SJSA1 (cell line): ENCODE results near the gene IL15RA. TPM values are rescaled to one million over a fixed set of nuclear protein-coding genes. Genes with fewer than 3 reads are reported as not detected.
"Not testable (repeated sequence)": the region's sequence is repeated elsewhere in the genome, so short reads cannot be mapped to it uniquely, and the experiment has no call there.

ENCODE experiments used
- DNase-seq, 2 experiments: peaks; one replicate each; pipeline ENCODE4 v3.0.0-alpha.2; 2015 to 2020; ENCODE audit warnings: low spot score in 2 of 2, low read depth in 1 of 2
- H3K27ac ChIP-seq: fragments of 250-450 bp; sonication (Bioruptor Pico); 2 replicates; pipeline ENCODE4 v1.5.1; 2020; ENCODE audit warnings: mild to moderate bottlenecking, moderate library complexity
- H3K27me3 ChIP-seq: fragments of 250-450 bp; sonication (Bioruptor Pico); replicated peaks from 2 replicates; pipeline ENCODE4 v1.5.1; 2020; ENCODE audit warnings: mild to moderate bottlenecking, moderate library complexity
- H3K36me3 ChIP-seq: fragments of 250-450 bp; sonication (Bioruptor Pico); 2 replicates; pipeline ENCODE4 v1.5.1; 2020; ENCODE audit warnings: mild to moderate bottlenecking
- H3K4me1 ChIP-seq: fragments of 250-450 bp; sonication (Bioruptor Pico); replicated peaks from 2 replicates; pipeline ENCODE4 v1.6.1; 2021; ENCODE audit warnings: mild to moderate bottlenecking
- H3K4me3 ChIP-seq: fragments of 250-450 bp; sonication (Bioruptor Pico); 2 replicates; pipeline ENCODE4 v1.5.1; 2020; ENCODE audit warnings: mild to moderate bottlenecking
- H3K9me3 ChIP-seq: fragments of 250-450 bp; sonication (Bioruptor Pico); replicated peaks from 2 replicates; pipeline ENCODE4 v1.5.1; 2020; ENCODE audit warnings: mild to moderate bottlenecking
- total RNA-seq: library from RNA; depleted of rRNA; stranded (reverse); fragments of >200 nt; shearing (Covaris generic); gene quantifications from 2 replicates; pipeline ENCODE4 v1.2.3, GENCODE V29; 2014

Gene IL15RA
- total RNA-seq, 1 experiment from 2014 or later: 1.1 TPM

DNA sequence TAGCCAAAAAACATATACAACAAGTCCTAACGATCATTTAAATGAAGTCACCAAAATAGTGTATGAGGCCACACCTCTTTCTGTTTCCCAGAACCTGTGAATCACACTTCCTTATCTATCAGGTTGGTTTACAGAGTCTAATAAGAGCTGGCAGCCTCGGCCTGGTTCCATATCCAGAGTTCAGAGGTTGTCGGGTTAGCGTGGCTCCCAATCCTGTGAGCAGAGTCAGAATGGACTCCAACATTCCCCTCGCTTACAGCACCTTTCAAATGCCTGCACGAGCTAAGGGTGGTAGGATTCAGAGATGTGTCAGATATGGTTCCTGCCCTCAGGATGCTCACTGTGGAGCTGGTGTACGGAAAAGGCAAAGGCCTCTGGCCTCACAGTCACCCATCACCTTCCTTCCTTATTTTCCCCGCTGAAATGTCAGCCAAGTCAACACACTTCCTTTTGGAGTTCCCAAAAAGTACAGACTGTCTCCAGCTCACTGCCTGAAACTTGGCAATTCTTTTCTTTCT lies 6.0 kb downstream of the IL15RA start:
- DNase-seq: peak in 1 of 2 experiments; percentile 9
- no peaks in the 10 kb centered on the region for H3K4me1 ChIP-seq
- no peaks in the 10 kb centered on the region for H3K9me3 ChIP-seq
- H3K4me3 ChIP-seq: no peak overlapping the region
- H3K27ac ChIP-seq: no peak overlapping the region
- 0 out of 2 replicates have a peak, but pooled peaks cover 3% of the 10 kb centered on the region for H3K27me3 ChIP-seq
- H3K36me3 ChIP-seq: no peaks in the 10 kb centered on the region

- DNase-seq: no peak
- Histone ChIP-seq H3K27me3 (0 out of 2 replicates have a peak, but pooled peaks cover 3% of the 10 kb centered on the region), H3K9me3 (no peaks in the 10 kb centered on the region), H3K36me3 (no peaks in the 10 kb centered on the region), H3K4me3 (no peak overlapping the region), H3K27ac (no peak overlapping the region), H3K4me1 (no peaks in the 10 kb centered on the region)
These were observed 6.8 kb downstream of the IL15RA start for GRCh38 chr10:5970527-5970926.

- no peak overlapping the region for H3K4me3 ChIP-seq
- no peaks in the 10 kb centered on the region for H3K4me1 ChIP-seq
- no peak for DNase-seq
- H3K27me3 ChIP-seq: 0 out of 2 replicates have a peak, but pooled peaks cover 3% of the 10 kb centered on the region
- no peaks in the 10 kb centered on the region for H3K9me3 ChIP-seq
- H3K36me3 ChIP-seq: no peaks in the 10 kb centered on the region
- H3K27ac ChIP-seq: no peak overlapping the region
These were observed 7.3 kb downstream of the IL15RA start for GRCh38 chr10:5970066-5970465.

DNA sequence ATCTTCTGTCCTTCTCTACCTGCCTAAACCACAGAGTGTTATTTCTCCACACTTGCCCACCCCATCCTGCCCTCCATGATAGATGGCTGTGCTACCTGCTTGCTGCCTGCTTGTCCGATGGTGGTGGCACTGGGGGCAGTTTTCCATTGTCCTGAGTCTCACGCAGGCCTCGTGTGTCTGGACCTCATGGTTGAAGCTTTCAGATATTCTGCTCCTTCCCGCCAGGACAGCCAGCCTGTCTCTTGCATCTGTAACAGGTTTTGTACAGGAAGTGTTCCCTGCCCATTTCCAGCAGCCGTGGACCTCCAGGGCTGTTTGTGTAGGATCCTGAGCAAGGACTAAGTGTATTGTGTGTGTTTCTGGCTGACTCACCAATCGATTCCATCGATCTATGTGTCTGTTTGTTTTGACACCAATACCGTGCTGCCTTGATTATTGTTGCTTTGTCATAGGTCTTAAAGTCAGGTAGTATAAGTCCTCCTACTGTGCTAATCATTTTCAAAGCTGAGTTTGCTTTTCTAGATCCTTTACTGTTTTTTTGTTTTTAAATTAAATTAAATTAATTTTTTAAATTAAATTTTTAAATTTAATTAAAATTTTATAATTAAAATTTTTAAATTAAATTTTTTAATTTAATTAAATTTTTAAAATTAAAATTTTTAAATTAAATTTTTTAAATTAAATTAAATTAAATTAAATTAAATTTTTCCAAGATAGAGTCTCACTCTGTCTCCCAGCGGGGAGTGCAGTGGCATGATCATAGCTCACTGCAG lies 8.5 kb downstream of the IL15RA start:
- H3K4me1 ChIP-seq: no peaks in the 10 kb centered on the region
- H3K36me3 ChIP-seq: no peaks in the 10 kb centered on the region
- DNase-seq: peak in 1 of 2 experiments; percentile 16
- no peaks in the 10 kb centered on the region for H3K9me3 ChIP-seq
- no peak overlapping the region for H3K27ac ChIP-seq
- H3K4me3 ChIP-seq: no peak overlapping the region
- 0 out of 2 replicates have a peak, but pooled peaks cover 3% of the 10 kb centered on the region for H3K27me3 ChIP-seq

GRCh38 chr10:5968037-5968680 lies 9.2 kb downstream of the IL15RA start:
- no peak overlapping the region for H3K27ac ChIP-seq
- no peaks in the 10 kb centered on the region for H3K9me3 ChIP-seq
- no peaks in the 10 kb centered on the region for H3K36me3 ChIP-seq
- peak in 1 of 2 experiments; percentile 30 for DNase-seq
- H3K4me3 ChIP-seq: no peak overlapping the region
- no peaks in the 10 kb centered on the region for H3K27me3 ChIP-seq
- H3K4me1 ChIP-seq: no peaks in the 10 kb centered on the region

- H3K4me3 ChIP-seq: no peak overlapping the region
These were observed 12.1 kb downstream of the IL15RA start for GRCh38 chr10:5965266-5965665.

GRCh38 chr10:5964736-5965135 lies 12.6 kb downstream of the IL15RA start:
- H3K27ac ChIP-seq: no peak overlapping the region
- no peaks in the 10 kb centered on the region for H3K4me1 ChIP-seq
- H3K9me3 ChIP-seq: no peaks in the 10 kb centered on the region
- no peak overlapping the region for H3K4me3 ChIP-seq
- DNase-seq: peak in 1 of 2 experiments; percentile 22
- H3K27me3 ChIP-seq: no peaks in the 10 kb centered on the region
- H3K36me3 ChIP-seq: no peaks in the 10 kb centered on the region

More at GRCh38 chr10:5965266-5965665, 12.1 kb downstream of the IL15RA start:
- Histone ChIP-seq H3K9me3 (no peaks in the 10 kb centered on the region), H3K27me3 (no peaks in the 10 kb centered on the region), H3K36me3 (no peaks in the 10 kb centered on the region), H3K27ac (no peak overlapping the region), H3K4me1 (no peaks in the 10 kb centered on the region)
- DNase-seq: peak in 1 of 2 experiments; percentile 32

GRCh38 chr10:5963591-5963990 lies 13.8 kb downstream of the IL15RA start:
- Histone ChIP-seq H3K36me3 (no peaks in the 10 kb centered on the region), H3K9me3 (no peaks in the 10 kb centered on the region), H3K27me3 (0 out of 2 replicates have a peak, but pooled peaks cover 2% of the 10 kb centered on the region), H3K4me1 (no peaks in the 10 kb centered on the region), H3K27ac (no peak overlapping the region), H3K4me3 (no peak overlapping the region)
- DNase-seq: no peak

DNA sequence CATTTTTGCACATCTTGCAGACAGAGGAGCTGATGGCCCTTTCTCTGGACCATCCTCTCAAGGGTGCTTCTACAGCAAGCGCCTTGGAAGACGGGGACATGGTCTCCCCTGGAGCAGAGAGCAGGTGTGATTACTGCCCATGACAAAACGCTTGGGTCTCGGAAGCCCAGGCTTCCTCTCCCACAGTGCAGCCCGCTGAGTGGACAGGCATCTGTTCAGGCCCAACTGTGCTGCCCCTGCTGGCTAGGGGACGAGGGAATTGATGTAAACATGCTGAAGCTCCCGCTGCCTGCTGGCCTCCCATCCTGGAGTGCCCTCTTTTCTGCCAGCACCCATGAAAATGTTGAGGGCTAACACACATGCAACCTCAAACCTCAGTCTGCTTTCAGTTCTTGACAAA lies 14.3 kb downstream of the IL15RA start:
- no peak overlapping the region for H3K4me3 ChIP-seq
- no peak for DNase-seq
- no peaks in the 10 kb centered on the region for H3K9me3 ChIP-seq
- H3K36me3 ChIP-seq: no peaks in the 10 kb centered on the region
- no peak overlapping the region for H3K27ac ChIP-seq
- no peaks in the 10 kb centered on the region for H3K4me1 ChIP-seq
- H3K27me3 ChIP-seq: 0 out of 2 replicates have a peak, but pooled peaks cover 2% of the 10 kb centered on the region

DNA sequence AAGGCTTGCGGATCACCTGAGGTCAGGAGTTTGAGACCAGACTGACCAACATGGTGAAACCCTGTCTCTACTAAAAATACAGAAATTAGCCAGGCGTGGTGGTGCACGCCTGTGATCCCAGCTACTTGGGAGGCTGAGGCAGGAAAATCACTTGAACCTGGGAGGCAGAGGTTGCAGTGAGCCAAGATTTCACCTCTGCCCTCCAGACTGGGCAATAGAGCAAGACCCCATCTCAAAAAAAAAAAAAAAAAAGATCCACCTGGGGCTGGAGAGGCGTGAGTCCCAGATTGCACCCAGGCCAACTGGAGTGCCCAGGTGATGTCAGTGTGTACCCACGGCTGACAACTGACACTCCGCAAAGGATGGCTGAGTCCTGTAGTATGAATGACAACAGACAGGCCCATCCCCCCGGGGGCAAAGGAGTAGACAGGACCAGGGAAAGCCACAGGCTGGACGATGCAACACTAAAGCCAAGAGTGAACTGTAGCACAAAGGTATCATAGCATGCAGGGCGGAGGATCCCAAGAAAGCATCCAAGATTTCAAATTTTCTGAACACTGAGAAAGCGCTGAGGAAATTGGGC lies 14.9 kb downstream of the IL15RA start:
- H3K4me3 ChIP-seq, H3K27me3 ChIP-seq, DNase-seq, H3K4me1 ChIP-seq, H3K9me3 ChIP-seq, H3K27ac ChIP-seq, H3K36me3 ChIP-seq: not testable (repeated sequence)

DNA sequence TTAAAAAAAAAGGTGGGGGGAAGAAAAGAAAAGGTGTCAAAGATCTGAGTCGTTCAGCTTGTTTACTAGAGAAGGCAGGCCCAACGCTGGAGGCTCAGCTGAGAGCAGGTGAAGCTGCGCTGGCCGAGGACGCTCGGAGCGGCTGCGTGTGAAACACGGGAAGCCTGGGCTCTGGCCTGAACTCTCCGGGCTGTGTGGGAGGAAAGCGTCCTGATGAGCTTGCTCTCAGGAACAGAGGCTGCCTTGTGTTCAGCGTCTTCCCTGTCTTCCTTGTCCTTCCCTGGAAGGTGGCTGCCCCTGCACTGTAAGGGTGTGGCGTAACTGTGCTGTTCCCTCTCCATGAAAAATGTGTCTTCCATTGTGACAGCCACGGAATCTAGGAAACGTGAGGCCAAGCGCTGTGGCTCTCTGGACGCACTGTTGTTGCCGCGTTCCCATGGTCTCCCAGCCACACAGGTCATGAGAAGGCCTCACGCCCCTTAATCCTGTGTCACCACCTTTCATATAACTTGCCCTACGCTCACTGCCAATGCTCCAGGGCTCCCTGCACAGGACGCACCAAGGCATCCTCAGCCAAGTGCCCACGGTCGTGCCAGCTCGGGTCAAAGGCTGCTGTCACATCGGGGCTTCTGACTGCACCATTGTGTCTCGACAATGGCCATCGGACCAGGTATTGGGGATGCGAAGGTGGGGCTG lies 15.8 kb downstream of the IL15RA start:
- no peak for DNase-seq
- no peak overlapping the region for H3K27ac ChIP-seq
- H3K4me1 ChIP-seq: no peaks in the 10 kb centered on the region
- no peaks in the 10 kb centered on the region for H3K9me3 ChIP-seq
- 0 out of 2 replicates have a peak, but pooled peaks cover 2% of the 10 kb centered on the region for H3K27me3 ChIP-seq
- no peaks in the 10 kb centered on the region for H3K36me3 ChIP-seq
- no peak overlapping the region for H3K4me3 ChIP-seq

DNA sequence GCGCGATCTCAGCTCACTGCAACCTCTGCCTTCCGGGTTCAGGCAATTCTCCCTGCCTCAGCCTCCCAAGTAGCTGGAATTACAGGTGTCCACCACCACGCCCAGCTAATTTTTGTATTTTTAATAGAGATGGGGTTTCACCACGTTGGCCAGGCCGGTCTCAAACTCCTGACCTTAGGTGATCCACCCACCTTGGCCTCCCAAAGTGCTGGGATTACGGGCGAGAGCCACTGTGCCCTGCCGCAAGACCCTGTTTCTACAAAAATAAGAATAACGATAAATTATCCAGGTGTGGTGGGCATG lies 16.4 kb downstream of the IL15RA start:
- DNase-seq, H3K9me3 ChIP-seq, H3K36me3 ChIP-seq, H3K4me1 ChIP-seq, H3K27ac ChIP-seq, H3K4me3 ChIP-seq, H3K27me3 ChIP-seq: not testable (repeated sequence)

- Histone ChIP-seq H3K9me3 (no peaks in the 10 kb centered on the region), H3K4me3 (no peak overlapping the region), H3K36me3 (no peaks in the 10 kb centered on the region), H3K27ac (no peak overlapping the region), H3K27me3 (0 out of 2 replicates have a peak, but pooled peaks cover 2% of the 10 kb centered on the region), H3K4me1 (no peaks in the 10 kb centered on the region)
- peak in 1 of 2 experiments; percentile 37 for DNase-seq
These were observed 17.0 kb downstream of the IL15RA start for GRCh38 chr10:5960070-5960972.
